ENCODE results near the gene FBXO10.

The FBXO10 gene

GRCh38 chr9:37571282-37571681, 4.9 kb downstream of the FBXO10 start:
- no peaks in the 10 kb centered on the region for H3K9me3 Mint-ChIP-seq
- no peaks in the 10 kb centered on the region for H3K36me3 Mint-ChIP-seq (ENCODE audit: low read depth)
- peaks cover 6% of the 10 kb centered on the region for H3K4me1 Mint-ChIP-seq (ENCODE audit: low read depth)

GRCh38 chr9:37566716-37567115, 9.5 kb downstream of the FBXO10 start:
- H3K27me3 Mint-ChIP-seq (ENCODE audit: low read depth): no peaks in the 10 kb centered on the region
- no peaks in the 10 kb centered on the region for H3K4me1 Mint-ChIP-seq (ENCODE audit: low read depth)
- H3K27ac Mint-ChIP-seq: no peak overlapping the region
- H3K4me3 Mint-ChIP-seq: no peak overlapping the region
- peaks cover 23% of the 10 kb centered on the region for H3K9me3 Mint-ChIP-seq
- H3K36me3 Mint-ChIP-seq (ENCODE audit: low read depth): peaks cover 5% of the 10 kb centered on the region

More at GRCh38 chr9:37571282-37571681, 4.9 kb downstream of the FBXO10 start:
- Mint-ChIP-seq H3K27me3 (ENCODE audit: low read depth) (peaks cover 4% of the 10 kb centered on the region), H3K27ac (no peak overlapping the region), H3K4me3 (no peak overlapping the region)

- Mint-ChIP-seq H3K36me3 (ENCODE audit: low read depth) (peaks cover 5% of the 10 kb centered on the region), H3K4me3 (no peak overlapping the region), H3K4me1 (ENCODE audit: low read depth) (no peaks in the 10 kb centered on the region), H3K27me3 (ENCODE audit: low read depth) (no peaks in the 10 kb centered on the region), H3K27ac (no peak overlapping the region), H3K9me3 (peaks cover 23% of the 10 kb centered on the region)
Observed at GRCh38 chr9:37565661-37566618, 10.2 kb downstream of the FBXO10 start.

- H3K27ac Mint-ChIP-seq: no peak overlapping the region
- H3K9me3 Mint-ChIP-seq: peaks cover 23% of the 10 kb centered on the region
- no peaks in the 10 kb centered on the region for H3K27me3 Mint-ChIP-seq (ENCODE audit: low read depth)
- no peak overlapping the region for H3K4me3 Mint-ChIP-seq
- H3K4me1 Mint-ChIP-seq (ENCODE audit: low read depth): no peaks in the 10 kb centered on the region
- peaks cover 5% of the 10 kb centered on the region for H3K36me3 Mint-ChIP-seq (ENCODE audit: low read depth)
Observed at GRCh38 chr9:37564916-37565315, 11.3 kb downstream of the FBXO10 start.

- Mint-ChIP-seq H3K27ac (no peak overlapping the region), H3K9me3 (peaks cover 23% of the 10 kb centered on the region), H3K4me1 (ENCODE audit: low read depth) (no peaks in the 10 kb centered on the region), H3K4me3 (no peak overlapping the region), H3K36me3 (ENCODE audit: low read depth) (peaks cover 5% of the 10 kb centered on the region), H3K27me3 (ENCODE audit: low read depth) (no peaks in the 10 kb centered on the region)
Observed at GRCh38 chr9:37563806-37564513, 12.2 kb downstream of the FBXO10 start.

GRCh38 chr9:37562826-37563225, 13.4 kb downstream of the FBXO10 start:
- Mint-ChIP-seq H3K4me3 (no peak overlapping the region), H3K27ac (no peak overlapping the region), H3K27me3 (ENCODE audit: low read depth) (no peaks in the 10 kb centered on the region), H3K9me3 (peaks cover 23% of the 10 kb centered on the region), H3K36me3 (ENCODE audit: low read depth) (peaks cover 5% of the 10 kb centered on the region), H3K4me1 (ENCODE audit: low read depth) (no peaks in the 10 kb centered on the region)

- Mint-ChIP-seq H3K4me3 (no peak overlapping the region), H3K4me1 (ENCODE audit: low read depth) (no peaks in the 10 kb centered on the region), H3K36me3 (ENCODE audit: low read depth) (peaks cover 5% of the 10 kb centered on the region), H3K27ac (no peak overlapping the region), H3K27me3 (ENCODE audit: low read depth) (no peaks in the 10 kb centered on the region), H3K9me3 (peaks cover 23% of the 10 kb centered on the region)
Observed at GRCh38 chr9:37561682-37562081, 14.5 kb downstream of the FBXO10 start.

- Mint-ChIP-seq H3K27me3 (ENCODE audit: low read depth) (no peaks in the 10 kb centered on the region), H3K9me3 (peaks cover 20% of the 10 kb centered on the region), H3K4me1 (ENCODE audit: low read depth) (no peaks in the 10 kb centered on the region), H3K27ac (no peak overlapping the region), H3K4me3 (no peak overlapping the region), H3K36me3 (ENCODE audit: low read depth) (peaks cover 5% of the 10 kb centered on the region)
Observed at GRCh38 chr9:37559855-37560592, 16.2 kb downstream of the FBXO10 start.

GRCh38 chr9:37559125-37559524, 17.1 kb downstream of the FBXO10 start:
- H3K27me3 Mint-ChIP-seq (ENCODE audit: low read depth): no peaks in the 10 kb centered on the region
- no peak overlapping the region for H3K27ac Mint-ChIP-seq

GRCh38 chr9:37555786-37556185, 20.4 kb downstream of the FBXO10 start:
- Mint-ChIP-seq H3K36me3 (ENCODE audit: low read depth) (no peaks in the 10 kb centered on the region), H3K9me3 (no peaks in the 10 kb centered on the region), H3K27ac (no peak overlapping the region), H3K27me3 (ENCODE audit: low read depth) (no peaks in the 10 kb centered on the region), H3K4me3 (no peak overlapping the region), H3K4me1 (ENCODE audit: low read depth) (no peaks in the 10 kb centered on the region)

More at GRCh38 chr9:37559125-37559524, 17.1 kb downstream of the FBXO10 start:
- H3K36me3 Mint-ChIP-seq (ENCODE audit: low read depth): peaks cover 5% of the 10 kb centered on the region
- H3K4me3 Mint-ChIP-seq: no peak overlapping the region
- no peaks in the 10 kb centered on the region for H3K4me1 Mint-ChIP-seq (ENCODE audit: low read depth)
- H3K9me3 Mint-ChIP-seq: peaks cover 12% of the 10 kb centered on the region

- H3K27ac Mint-ChIP-seq: no peak overlapping the region
- H3K9me3 Mint-ChIP-seq: no peaks in the 10 kb centered on the region
- H3K27me3 Mint-ChIP-seq (ENCODE audit: low read depth): no peaks in the 10 kb centered on the region
- H3K4me1 Mint-ChIP-seq (ENCODE audit: low read depth): no peaks in the 10 kb centered on the region
- no peaks in the 10 kb centered on the region for H3K36me3 Mint-ChIP-seq (ENCODE audit: low read depth)
- H3K4me3 Mint-ChIP-seq: no peak overlapping the region
Observed at GRCh38 chr9:37554318-37554717, 21.9 kb downstream of the FBXO10 start.

GRCh38 chr9:37551888-37552287, 24.3 kb downstream of the FBXO10 start:
- H3K36me3 Mint-ChIP-seq (ENCODE audit: low read depth): no peaks in the 10 kb centered on the region
- no peaks in the 10 kb centered on the region for H3K9me3 Mint-ChIP-seq
- no peak overlapping the region for H3K27ac Mint-ChIP-seq
- H3K4me3 Mint-ChIP-seq: no peak overlapping the region
- H3K27me3 Mint-ChIP-seq (ENCODE audit: low read depth): peaks cover 3% of the 10 kb centered on the region
- no peaks in the 10 kb centered on the region for H3K4me1 Mint-ChIP-seq (ENCODE audit: low read depth)

GRCh38 chr9:37551468-37551867, 24.7 kb downstream of the FBXO10 start:
- no peak overlapping the region for H3K27ac Mint-ChIP-seq
- no peaks in the 10 kb centered on the region for H3K9me3 Mint-ChIP-seq
- no peaks in the 10 kb centered on the region for H3K4me1 Mint-ChIP-seq (ENCODE audit: low read depth)
- H3K4me3 Mint-ChIP-seq: no peak overlapping the region
- no peaks in the 10 kb centered on the region for H3K36me3 Mint-ChIP-seq (ENCODE audit: low read depth)
- peaks cover 3% of the 10 kb centered on the region for H3K27me3 Mint-ChIP-seq (ENCODE audit: low read depth)

- Mint-ChIP-seq H3K36me3 (ENCODE audit: low read depth) (no peaks in the 10 kb centered on the region), H3K27ac (no peak overlapping the region), H3K9me3 (no peaks in the 10 kb centered on the region), H3K4me3 (no peak overlapping the region), H3K4me1 (ENCODE audit: low read depth) (no peaks in the 10 kb centered on the region), H3K27me3 (ENCODE audit: low read depth) (peaks cover 6% of the 10 kb centered on the region)
Observed at GRCh38 chr9:37550781-37551180, 25.4 kb downstream of the FBXO10 start.

All from T-helper 1 cell treated with Interleukin-12 subunit alpha and Interleukin-12 subunit beta and Interleukin-4 antibody, amounts not matched to agents 30 μg/mL and 1 μg/mL, for 36 hours (primary cell).